Measurements from ENCODE around the gene ARPC2.
A peak's percentile ranks its signal among the peaks of the same experiment; 100 is the strongest.

The ARPC2 gene

DNA sequence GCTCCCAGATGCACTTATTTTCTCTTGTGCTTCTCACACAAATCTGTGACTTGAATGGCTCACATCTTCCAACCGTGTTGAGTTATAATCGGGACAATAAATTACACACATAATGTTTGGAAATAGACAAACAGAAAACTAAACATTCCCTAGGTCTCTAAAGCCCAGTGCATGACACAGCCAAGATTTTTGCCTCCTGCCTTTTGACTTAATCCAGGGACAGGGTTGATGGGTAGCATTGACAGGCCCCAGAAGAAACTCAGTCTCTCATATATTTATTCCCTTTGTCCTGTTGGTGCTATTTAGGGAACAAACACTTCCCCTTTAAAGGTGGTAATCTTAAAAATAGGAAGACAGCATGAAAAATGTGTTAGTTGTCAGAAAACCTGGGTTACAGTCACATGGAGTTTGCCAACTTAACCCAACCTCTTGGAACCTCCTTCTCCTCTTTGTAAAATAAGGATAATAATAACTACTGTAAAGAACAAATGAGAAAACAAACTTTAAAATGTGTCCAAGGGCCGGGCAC, 24.0 kb upstream of the ARPC2 start:
- TF ChIP-seq GATA1 (IDR thresholded peaks at IDR 0.05; ENCODE audit: low read depth, low read length) (no peak), POLR2A (IDR thresholded peaks at IDR 0.05; ENCODE audit: low read length) (no peak)
- DNase-seq, result no peak

GRCh38 chr2:218193701-218194100, 23.3 kb upstream of the ARPC2 start:
- TF ChIP-seq GATA1 (IDR thresholded peaks at IDR 0.05; ENCODE audit: low read depth, low read length), result no peak
- no peak for TF ChIP-seq POLR2A (IDR thresholded peaks at IDR 0.05; ENCODE audit: low read length)
- no peak for DNase-seq

GRCh38 chr2:218194880-218195279, 22.1 kb upstream of the ARPC2 start:
- DNase-seq, result no peak
- TF ChIP-seq GATA1 (IDR thresholded peaks at IDR 0.05; ENCODE audit: low read depth, low read length) (no peak), POLR2A (IDR thresholded peaks at IDR 0.05; ENCODE audit: low read length) (no peak)

- DNase-seq, result no peak
- TF ChIP-seq POLR2A (IDR thresholded peaks at IDR 0.05; ENCODE audit: low read length) (no peak), GATA1 (IDR thresholded peaks at IDR 0.05; ENCODE audit: low read depth, low read length) (no peak)
These were observed 20.0 kb upstream of the ARPC2 start for GRCh38 chr2:218196974-218197373.

- no peak for TF ChIP-seq GATA1 (IDR thresholded peaks at IDR 0.05; ENCODE audit: low read depth, low read length)
- no peak for TF ChIP-seq POLR2A (IDR thresholded peaks at IDR 0.05; ENCODE audit: low read length)
- no peak for DNase-seq
These were observed 14.7 kb upstream of the ARPC2 start for GRCh38 chr2:218202266-218202665.

DNA sequence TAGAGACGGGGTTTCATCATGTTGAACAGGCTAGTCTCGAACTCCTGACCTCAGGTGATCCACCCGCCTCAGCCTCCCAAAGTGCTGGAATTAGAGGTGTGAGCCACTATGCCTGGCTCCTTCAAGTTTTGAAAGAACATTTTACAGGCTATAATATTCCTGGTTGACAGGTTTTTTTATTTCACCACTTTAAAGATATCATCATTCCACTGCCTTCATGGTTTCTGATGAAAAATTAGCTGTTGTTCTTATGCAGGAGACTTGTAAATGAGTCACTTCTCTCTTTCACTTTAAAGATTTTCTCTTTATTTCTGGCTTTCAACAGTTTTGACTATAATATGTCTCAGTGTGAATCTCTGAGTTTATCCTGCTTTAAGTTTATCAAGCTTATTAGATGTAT, 7.9 kb upstream of the ARPC2 start:
- no peak for DNase-seq
- TF ChIP-seq GATA1 (IDR thresholded peaks at IDR 0.05; ENCODE audit: low read depth, low read length), result no peak
- TF ChIP-seq POLR2A (IDR thresholded peaks at IDR 0.05; ENCODE audit: low read length), result no peak

DNA sequence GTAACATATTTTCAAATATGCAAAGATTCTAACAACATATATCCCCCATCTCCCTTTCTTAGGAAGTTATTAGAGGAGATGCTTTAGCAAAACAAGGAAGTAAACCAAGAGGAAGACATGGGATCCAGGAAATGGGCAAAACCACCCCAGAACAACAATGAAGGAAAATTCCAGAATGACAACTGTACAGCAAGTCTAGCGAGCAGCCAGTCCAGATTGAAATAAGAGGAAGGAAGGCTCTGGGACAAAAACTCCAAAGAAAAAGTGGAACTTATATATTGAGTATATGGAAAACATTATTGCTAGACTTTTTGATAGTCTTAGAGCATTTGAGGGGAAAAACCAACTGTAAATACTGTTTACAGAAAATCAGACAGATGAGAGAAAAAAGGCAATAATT, 2.9 kb upstream of the ARPC2 start:
- no peak for DNase-seq
- TF ChIP-seq GATA1 (IDR thresholded peaks at IDR 0.05; ENCODE audit: low read depth, low read length) (no peak), POLR2A (IDR thresholded peaks at IDR 0.05; ENCODE audit: low read length) (no peak)

- DNase-seq, result no peak
- TF ChIP-seq POLR2A (IDR thresholded peaks at IDR 0.05; ENCODE audit: low read length), result no peak
- TF ChIP-seq GATA1 (IDR thresholded peaks at IDR 0.05; ENCODE audit: low read depth, low read length), result no peak
These were observed 684 bp upstream of the ARPC2 start for GRCh38 chr2:218216336-218216673.

DNA sequence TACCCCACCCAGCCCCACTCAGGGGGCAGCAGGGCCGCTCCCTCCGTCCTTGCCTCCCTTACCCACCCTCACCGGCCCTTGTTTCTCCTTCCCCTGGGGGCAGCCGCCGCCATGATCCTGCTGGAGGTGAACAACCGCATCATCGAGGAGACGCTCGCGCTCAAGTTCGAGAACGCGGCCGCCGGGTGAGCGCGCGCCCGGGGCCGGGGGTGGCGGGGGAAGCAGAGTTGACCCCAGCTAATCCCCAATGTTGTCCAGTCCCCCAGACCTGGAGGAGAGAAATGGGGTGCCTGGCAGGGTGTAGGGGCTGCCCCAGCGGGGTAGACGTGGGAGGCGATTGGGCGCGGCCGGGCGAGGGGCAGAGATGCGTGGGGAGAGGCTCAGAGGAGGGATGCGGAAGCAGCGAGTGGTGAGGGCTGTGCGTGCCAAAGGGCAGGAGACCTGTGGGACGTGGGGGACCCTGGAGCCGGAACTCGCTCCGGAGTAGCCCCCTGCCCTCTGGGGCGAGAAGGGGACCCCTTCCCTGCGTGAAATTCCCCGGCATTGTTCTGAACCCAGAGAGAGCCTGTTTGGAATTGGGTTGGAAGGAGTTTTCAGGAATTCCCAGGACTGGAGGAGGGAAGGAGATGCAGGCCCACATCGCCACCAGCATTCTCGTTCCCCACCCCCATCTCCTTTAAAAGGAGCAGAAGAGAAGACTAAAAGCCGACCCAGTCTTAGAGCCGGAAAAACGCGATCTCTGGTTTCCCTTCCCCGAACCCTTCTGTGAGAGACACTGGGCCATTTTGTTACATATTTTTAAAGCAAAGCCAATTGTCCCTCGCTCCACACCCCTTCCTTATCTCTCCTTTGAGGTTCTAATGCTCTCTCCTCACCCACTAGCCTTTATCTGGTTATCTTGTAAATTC, 625 bp downstream of the ARPC2 start:
- DNase-seq, result peak; percentile 57 to 68
- TF ChIP-seq POLR2A (IDR thresholded peaks at IDR 0.05; ENCODE audit: low read length) (no peak), GATA1 (IDR thresholded peaks at IDR 0.05; ENCODE audit: low read depth, low read length) (no peak)

GRCh38 chr2:218218268-218219185, 1.5 kb downstream of the ARPC2 start:
- DNase-seq, result peak in 1 of 2 experiments; percentile 31
- TF ChIP-seq GATA1 (IDR thresholded peaks at IDR 0.05; ENCODE audit: low read depth, low read length) (no peak), POLR2A (IDR thresholded peaks at IDR 0.05; ENCODE audit: low read length) (no peak)

- TF ChIP-seq GATA1 (IDR thresholded peaks at IDR 0.05; ENCODE audit: low read depth, low read length) (no peak), POLR2A (IDR thresholded peaks at IDR 0.05; ENCODE audit: low read length) (no peak)
- no peak for DNase-seq
These were observed 2.9 kb downstream of the ARPC2 start for GRCh38 chr2:218219934-218220333.

- TF ChIP-seq GATA1 (IDR thresholded peaks at IDR 0.05; ENCODE audit: low read depth, low read length) (no peak), POLR2A (IDR thresholded peaks at IDR 0.05; ENCODE audit: low read length) (no peak)
- no peak for DNase-seq
These were observed 4.0 kb downstream of the ARPC2 start for GRCh38 chr2:218221000-218221399.

DNA sequence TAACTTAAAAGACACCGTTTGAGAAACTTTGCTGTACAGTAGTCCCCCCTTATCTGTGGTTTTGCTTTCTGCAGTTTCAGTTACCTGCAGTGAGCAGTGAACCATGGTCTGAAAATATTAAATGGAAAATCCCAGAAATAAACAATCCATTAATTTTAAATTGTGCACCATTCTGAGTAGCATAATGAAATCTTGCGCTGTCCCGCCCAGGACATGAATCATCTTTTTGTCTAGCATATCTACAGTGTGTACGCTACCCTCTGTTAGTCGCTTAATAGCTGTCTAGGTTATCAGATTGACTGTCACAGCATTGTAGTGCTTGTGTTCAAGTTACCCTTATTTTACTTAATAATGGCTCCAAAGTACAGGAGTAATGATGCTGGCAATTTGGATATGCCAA, 6.1 kb downstream of the ARPC2 start:
- TF ChIP-seq GATA1 (IDR thresholded peaks at IDR 0.05; ENCODE audit: low read depth, low read length), result no peak
- no peak for TF ChIP-seq POLR2A (IDR thresholded peaks at IDR 0.05; ENCODE audit: low read length)

GRCh38 chr2:218224186-218224585, 7.2 kb downstream of the ARPC2 start:
- no peak for TF ChIP-seq GATA1 (IDR thresholded peaks at IDR 0.05; ENCODE audit: low read depth, low read length)
- no peak for TF ChIP-seq POLR2A (IDR thresholded peaks at IDR 0.05; ENCODE audit: low read length)
- no peak for DNase-seq

More for the DNA sequence above, 6.1 kb downstream of the ARPC2 start:
- no peak for DNase-seq
